ENCODE results near the gene LCE2D.
"Not testable (repeated sequence)": the region's sequence is repeated elsewhere in the genome, so short reads cannot be mapped to it uniquely, and the experiment has no call there.

The LCE2D gene

DNA sequence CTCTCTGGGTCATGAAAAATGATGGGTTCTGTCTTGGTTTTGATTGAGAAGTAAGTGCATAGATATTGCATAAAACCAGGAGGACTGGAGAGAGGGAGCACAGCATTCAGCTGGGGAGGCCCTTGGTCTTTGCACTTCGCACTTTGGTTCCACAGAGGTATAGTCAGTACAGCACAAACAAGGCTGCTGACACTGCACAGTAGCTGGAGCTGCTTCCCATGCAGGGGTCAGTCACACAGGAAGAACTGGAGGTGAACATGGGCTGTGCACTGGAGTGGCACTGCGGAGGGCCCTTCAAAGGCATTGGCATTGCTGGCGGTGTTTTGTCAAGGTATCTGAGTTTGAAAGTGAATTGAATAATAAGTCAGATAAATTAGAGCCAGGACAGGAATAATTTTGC, 4.5 kb upstream of the LCE2D start:
- no peaks in the 10 kb centered on the region for H3K27me3 ChIP-seq (ENCODE audit: control insufficient read depth, insufficient read depth, low read length)
- no peak overlapping the region for H3K4me3 ChIP-seq (ENCODE audit: low read depth, low read length)
- no peak for TF ChIP-seq CTCF (IDR thresholded peaks at IDR 0.05)
- no peak overlapping the region for H3K9ac ChIP-seq
- H3K4me1 ChIP-seq = no peaks in the 10 kb centered on the region
- no peak overlapping the region for H2AFZ ChIP-seq
- no peak overlapping the region for H3K4me2 ChIP-seq (ENCODE audit: low read length)
- no peak overlapping the region for H3K27ac ChIP-seq
- no peaks in the 10 kb centered on the region for H3K79me2 ChIP-seq
- no peaks in the 10 kb centered on the region for H3K36me3 ChIP-seq (ENCODE audit: control insufficient read depth, insufficient read depth, low read length)
- H3K9me3 ChIP-seq (ENCODE audit: control insufficient read depth, low read length) = no peaks in the 10 kb centered on the region

- not testable (repeated sequence) for H3K4me2 ChIP-seq (ENCODE audit: low read length); H3K4me1 ChIP-seq; H2AFZ ChIP-seq; H3K36me3 ChIP-seq (ENCODE audit: control insufficient read depth, insufficient read depth, low read length); H3K9ac ChIP-seq; H3K27ac ChIP-seq; H3K4me3 ChIP-seq (ENCODE audit: low read depth, low read length); H3K79me2 ChIP-seq; H3K27me3 ChIP-seq (ENCODE audit: control insufficient read depth, insufficient read depth, low read length); H3K9me3 ChIP-seq (ENCODE audit: control insufficient read depth, low read length)
These were observed 3.0 kb downstream of the LCE2D start for GRCh38 chr1:152666171-152666570.

GRCh38 chr1:152667648-152668047, 4.5 kb downstream of the LCE2D start:
- TF ChIP-seq CTCF (IDR thresholded peaks at IDR 0.05) = no peak

GRCh38 chr1:152673016-152673415, 9.8 kb downstream of the LCE2D start:
- no peak overlapping the region for H2AFZ ChIP-seq
- no peaks in the 10 kb centered on the region for H3K27me3 ChIP-seq (ENCODE audit: control insufficient read depth, insufficient read depth, low read length)
- H3K9ac ChIP-seq = no peak overlapping the region
- no peaks in the 10 kb centered on the region for H3K4me1 ChIP-seq
- H3K27ac ChIP-seq = no peak overlapping the region
- no peaks in the 10 kb centered on the region for H3K9me3 ChIP-seq (ENCODE audit: control insufficient read depth, low read length)
- H3K36me3 ChIP-seq (ENCODE audit: control insufficient read depth, insufficient read depth, low read length) = no peaks in the 10 kb centered on the region
- H3K4me2 ChIP-seq (ENCODE audit: low read length) = no peak overlapping the region
- H3K79me2 ChIP-seq = no peaks in the 10 kb centered on the region
- H3K4me3 ChIP-seq (ENCODE audit: low read depth, low read length) = no peak overlapping the region
- no peak for TF ChIP-seq CTCF (IDR thresholded peaks at IDR 0.05)

More at GRCh38 chr1:152667648-152668047, 4.5 kb downstream of the LCE2D start:
- Histone ChIP-seq H3K4me1 (no peaks in the 10 kb centered on the region), H3K36me3 (ENCODE audit: control insufficient read depth, insufficient read depth, low read length) (no peaks in the 10 kb centered on the region), H3K4me3 (ENCODE audit: low read depth, low read length) (no peak overlapping the region), H3K4me2 (ENCODE audit: low read length) (no peak overlapping the region), H3K9me3 (ENCODE audit: control insufficient read depth, low read length) (no peaks in the 10 kb centered on the region), H2AFZ (no peak overlapping the region), H3K27ac (no peak overlapping the region), H3K79me2 (no peaks in the 10 kb centered on the region), H3K27me3 (ENCODE audit: control insufficient read depth, insufficient read depth, low read length) (no peaks in the 10 kb centered on the region), H3K9ac (no peak overlapping the region)

- not testable (repeated sequence) for H3K27ac ChIP-seq; H3K4me1 ChIP-seq; H3K27me3 ChIP-seq (ENCODE audit: control insufficient read depth, insufficient read depth, low read length); H3K4me3 ChIP-seq (ENCODE audit: low read depth, low read length); H2AFZ ChIP-seq; H3K4me2 ChIP-seq (ENCODE audit: low read length); H3K36me3 ChIP-seq (ENCODE audit: control insufficient read depth, insufficient read depth, low read length); H3K9ac ChIP-seq; H3K79me2 ChIP-seq; H3K9me3 ChIP-seq (ENCODE audit: control insufficient read depth, low read length)
These were observed 11.8 kb downstream of the LCE2D start, which contains the start of gene LCE2C for GRCh38 chr1:152674983-152675382. TSS of gene LCE2C (plus strand) at chr1:152675279. CDS start at chr1:152676016, 737 bp downstream.

- Histone ChIP-seq H3K4me2 (ENCODE audit: low read length) (no peak overlapping the region), H3K79me2 (no peaks in the 10 kb centered on the region), H2AFZ (no peak overlapping the region), H3K4me1 (no peaks in the 10 kb centered on the region), H3K9ac (no peak overlapping the region), H3K9me3 (ENCODE audit: control insufficient read depth, low read length) (no peaks in the 10 kb centered on the region), H3K27me3 (ENCODE audit: control insufficient read depth, insufficient read depth, low read length) (no peaks in the 10 kb centered on the region), H3K36me3 (ENCODE audit: control insufficient read depth, insufficient read depth, low read length) (no peaks in the 10 kb centered on the region), H3K4me3 (ENCODE audit: low read depth, low read length) (no peak overlapping the region), H3K27ac (no peak overlapping the region)
- TF ChIP-seq CTCF (IDR thresholded peaks at IDR 0.05) = no peak
These were observed 16.3 kb downstream of the LCE2D start for GRCh38 chr1:152679459-152679858.
